T-helper 17 cell (primary cell): Measurements from ENCODE around the gene MKI67. TPM values are rescaled to one million over a fixed set of nuclear protein-coding genes. Genes with fewer than 3 reads are reported as not detected.
A peak's percentile ranks its signal among the peaks of the same experiment; 100 is the strongest.

ENCODE experiments used
- ATAC-seq: fragments of 150-1000 bp; cut with Tn5 transposase; 2 replicates; pipeline ENCODE4 v1.10.0; 2021; ENCODE audit warnings: mild to moderate bottlenecking, moderate library complexity
- DNase-seq, 3 donors: peaks; one replicate each; pipeline versions ENCODE4 v3.0.0 to v3.0.0-alpha.2; 2020 to 2021
- H3K9me3 ChIP-seq: one replicate; pipeline ENCODE4 v1.7.0; 2013; ENCODE audit warnings: low read length, mild to moderate bottlenecking; ENCODE audit not compliant: control insufficient read depth, poor library complexity, severe bottlenecking
- H3K27ac Mint-ChIP-seq: one replicate; pipeline ENCODE4 v1.8.0; 2022; ENCODE audit warnings: mild to moderate bottlenecking, moderate library complexity, mixed read lengths
- H3K27me3 Mint-ChIP-seq: one replicate; pipeline ENCODE4 v1.8.0; 2022; ENCODE audit warnings: mixed read lengths
- H3K36me3 Mint-ChIP-seq: one replicate; pipeline ENCODE4 v1.8.0; 2022; ENCODE audit warnings: low read depth, mixed read lengths
- H3K4me1 Mint-ChIP-seq: one replicate; pipeline ENCODE4 v1.8.0; 2022; ENCODE audit warnings: mild to moderate bottlenecking, mixed read lengths
- H3K4me3 Mint-ChIP-seq: one replicate; pipeline ENCODE4 v1.8.0; 2022; ENCODE audit warnings: mild to moderate bottlenecking, moderate library complexity, mixed read lengths
- total RNA-seq, 4 donors: library from RNA in 2 of 4; stranded (reverse) in 2 of 4; gene quantifications; one replicate each; pipeline ENCODE4 v1.2.3 and lab custom pipeline; 2022 to 2026

MKI67 gene
- total RNA-seq, 2 donors from 2014 or later = 1.3 to 1.8 TPM

- H3K27ac Mint-ChIP-seq = peak overlapping the region; percentile 65
- DNase-seq (no peak), ATAC-seq (no peak)
- no peaks in the 10 kb centered on the region for H3K27me3 Mint-ChIP-seq
- H3K9me3 ChIP-seq = no peaks in the 10 kb centered on the region
- H3K36me3 Mint-ChIP-seq = peaks cover 2% of the 10 kb centered on the region
- no peak overlapping the region for H3K4me3 Mint-ChIP-seq
- no peaks in the 10 kb centered on the region for H3K4me1 Mint-ChIP-seq
These were observed 45.6 kb downstream of the MKI67 start for GRCh38 chr10:128080641-128081040.

- peaks cover 2% of the 10 kb centered on the region for H3K36me3 Mint-ChIP-seq
- no peaks in the 10 kb centered on the region for H3K27me3 Mint-ChIP-seq
- H3K4me3 Mint-ChIP-seq = no peak overlapping the region
- H3K4me1 Mint-ChIP-seq = peaks cover 1% of the 10 kb centered on the region
- DNase-seq (no peak), ATAC-seq (no peak)
- peak overlapping the region; percentile 65 for H3K27ac Mint-ChIP-seq
- H3K9me3 ChIP-seq = no peaks in the 10 kb centered on the region
These were observed 46.0 kb downstream of the MKI67 start for GRCh38 chr10:128080231-128080630.

GRCh38 chr10:128078136-128078969 is 47.9 kb downstream of the MKI67 start:
- Mint-ChIP-seq H3K4me1 (peaks cover 9% of the 10 kb centered on the region), H3K27ac (no peak overlapping the region), H3K27me3 (no peaks in the 10 kb centered on the region), H3K36me3 (peaks cover 4% of the 10 kb centered on the region), H3K4me3 (no peak overlapping the region)
- no peaks in the 10 kb centered on the region for H3K9me3 ChIP-seq
- peak; percentile 75 for ATAC-seq
- peak in 2 of 3 donors; percentile 30 to 37 for DNase-seq

GRCh38 chr10:128077155-128077875 is 48.9 kb downstream of the MKI67 start:
- H3K9me3 ChIP-seq = no peaks in the 10 kb centered on the region
- ATAC-seq (no peak), DNase-seq (peak in 1 of 3 donors; percentile 1)
- no peaks in the 10 kb centered on the region for H3K27me3 Mint-ChIP-seq
- peak overlapping the region; percentile 29 for H3K27ac Mint-ChIP-seq
- no peak overlapping the region for H3K4me3 Mint-ChIP-seq
- peaks cover 9% of the 10 kb centered on the region for H3K4me1 Mint-ChIP-seq
- H3K36me3 Mint-ChIP-seq = peaks cover 4% of the 10 kb centered on the region

GRCh38 chr10:128074589-128074988 is 51.6 kb downstream of the MKI67 start:
- Mint-ChIP-seq H3K4me1 (peaks cover 12% of the 10 kb centered on the region), H3K27ac (no peak overlapping the region), H3K27me3 (no peaks in the 10 kb centered on the region), H3K36me3 (peaks cover 4% of the 10 kb centered on the region), H3K4me3 (no peak overlapping the region)
- no peaks in the 10 kb centered on the region for H3K9me3 ChIP-seq
- no peak for DNase-seq
- no peak for ATAC-seq

GRCh38 chr10:128073890-128074289 is 52.3 kb downstream of the MKI67 start:
- ATAC-seq = no peak

GRCh38 chr10:128072941-128073645 is 53.1 kb downstream of the MKI67 start:
- no peak for ATAC-seq
- Mint-ChIP-seq H3K27me3 (no peaks in the 10 kb centered on the region), H3K36me3 (peaks cover 4% of the 10 kb centered on the region), H3K4me1 (peaks cover 15% of the 10 kb centered on the region), H3K4me3 (no peak overlapping the region), H3K27ac (peak overlapping the region; percentile 8)
- H3K9me3 ChIP-seq = no peaks in the 10 kb centered on the region
- DNase-seq = no peak

More at GRCh38 chr10:128073890-128074289, 52.3 kb downstream of the MKI67 start:
- peak overlapping the region; percentile 8 for H3K27ac Mint-ChIP-seq
- peaks cover 4% of the 10 kb centered on the region for H3K36me3 Mint-ChIP-seq
- H3K4me1 Mint-ChIP-seq = peaks cover 15% of the 10 kb centered on the region
- no peaks in the 10 kb centered on the region for H3K9me3 ChIP-seq
- no peak for DNase-seq
- no peak overlapping the region for H3K4me3 Mint-ChIP-seq
- no peaks in the 10 kb centered on the region for H3K27me3 Mint-ChIP-seq

GRCh38 chr10:128072046-128072445 is 54.2 kb downstream of the MKI67 start:
- ATAC-seq (no peak), DNase-seq (no peak)
- no peaks in the 10 kb centered on the region for H3K27me3 Mint-ChIP-seq
- H3K9me3 ChIP-seq = no peaks in the 10 kb centered on the region
- H3K27ac Mint-ChIP-seq = no peak overlapping the region
- peaks cover 19% of the 10 kb centered on the region for H3K4me1 Mint-ChIP-seq
- peaks cover 8% of the 10 kb centered on the region for H3K36me3 Mint-ChIP-seq
- H3K4me3 Mint-ChIP-seq = no peak overlapping the region

- Mint-ChIP-seq H3K27me3 (no peaks in the 10 kb centered on the region), H3K4me1 (peaks cover 26% of the 10 kb centered on the region), H3K27ac (no peak overlapping the region), H3K4me3 (no peak overlapping the region), H3K36me3 (peaks cover 15% of the 10 kb centered on the region)
- DNase-seq = no peak
- no peaks in the 10 kb centered on the region for H3K9me3 ChIP-seq
- ATAC-seq = no peak
These were observed 54.8 kb downstream of the MKI67 start for GRCh38 chr10:128071417-128071782.

- H3K27ac Mint-ChIP-seq = no peak overlapping the region
- DNase-seq (no peak), ATAC-seq (no peak)
These were observed 55.4 kb downstream of the MKI67 start for GRCh38 chr10:128070721-128071416.

GRCh38 chr10:128070161-128070560 is 56.1 kb downstream of the MKI67 start:
- DNase-seq = no peak
- no peaks in the 10 kb centered on the region for H3K9me3 ChIP-seq
- H3K4me1 Mint-ChIP-seq = peaks cover 33% of the 10 kb centered on the region
- no peak overlapping the region for H3K27ac Mint-ChIP-seq
- peaks cover 16% of the 10 kb centered on the region for H3K36me3 Mint-ChIP-seq
- ATAC-seq = no peak
- peak overlapping the region; percentile 55 for H3K4me3 Mint-ChIP-seq
- no peaks in the 10 kb centered on the region for H3K27me3 Mint-ChIP-seq

More at GRCh38 chr10:128070721-128071416, 55.4 kb downstream of the MKI67 start:
- Mint-ChIP-seq H3K36me3 (peaks cover 16% of the 10 kb centered on the region), H3K4me1 (peaks cover 29% of the 10 kb centered on the region), H3K27me3 (no peaks in the 10 kb centered on the region), H3K4me3 (no peak overlapping the region)
- no peaks in the 10 kb centered on the region for H3K9me3 ChIP-seq

GRCh38 chr10:128069351-128070051 is 56.7 kb downstream of the MKI67 start:
- ATAC-seq = peak; percentile 66
- H3K4me1 Mint-ChIP-seq = peaks cover 35% of the 10 kb centered on the region
- peak overlapping the region; percentile 55 for H3K4me3 Mint-ChIP-seq
- no peaks in the 10 kb centered on the region for H3K9me3 ChIP-seq
- H3K36me3 Mint-ChIP-seq = peaks cover 16% of the 10 kb centered on the region
- no peak overlapping the region for H3K27ac Mint-ChIP-seq
- H3K27me3 Mint-ChIP-seq = no peaks in the 10 kb centered on the region
- peak; percentile 68 to 78 (median 72) for DNase-seq
